NCI-H82 (cell line): Measurements from ENCODE around the gene ACP4.

Experiments used
- DNase-seq: peaks from one replicate; lab custom pipeline; 2025; lab: John Stamatoyannopoulos, UW

The ACP4 gene

GRCh38 chr19:50822661-50823208 is 32.5 kb downstream of the ACP4 start:
- DNase-seq: no peak

- no peak for DNase-seq
Observed at GRCh38 chr19:50823389-50824042, 33.3 kb downstream of the ACP4 start, which contains the start of gene KLK1. KLK1 (minus strand) TSS chr19:50823787; CDS start chr19:50823748, 39 bp downstream.

- DNase-seq: no peak
Observed at GRCh38 chr19:50826492-50827240, 36.5 kb downstream of the ACP4 start.

GRCh38 chr19:50827476-50827875 is 37.3 kb downstream of the ACP4 start:
- no peak for DNase-seq

- DNase-seq: no peak
Observed at GRCh38 chr19:50829801-50830200, 39.6 kb downstream of the ACP4 start.

- no peak for DNase-seq
Observed at GRCh38 chr19:50830266-50831025, 40.2 kb downstream of the ACP4 start.

GRCh38 chr19:50831026-50831396 is 40.8 kb downstream of the ACP4 start:
- DNase-seq: no peak

GRCh38 chr19:50832666-50833065 is 42.5 kb downstream of the ACP4 start:
- no peak for DNase-seq

GRCh38 chr19:50833117-50833801 is 43.0 kb downstream of the ACP4 start, which contains the start of gene KLK15:
KLK15 (minus strand) TSS chr19:50833574; CDS start chr19:50831492, 2,082 bp downstream.
- DNase-seq: no peak

- DNase-seq: no peak
Observed at GRCh38 chr19:50833802-50834167, 43.6 kb downstream of the ACP4 start.

GRCh38 chr19:50835103-50835784 is 45.0 kb downstream of the ACP4 start:
- DNase-seq: peak; percentile 32

- peak; percentile 65 for DNase-seq
Observed at GRCh38 chr19:50835785-50836542, 45.7 kb downstream of the ACP4 start.

GRCh38 chr19:50836543-50837195 is 46.5 kb downstream of the ACP4 start:
- no peak for DNase-seq

- DNase-seq: no peak
Observed at GRCh38 chr19:50837300-50837699, 47.1 kb downstream of the ACP4 start.

- no peak for DNase-seq
Observed at GRCh38 chr19:50838239-50838638, 48.0 kb downstream of the ACP4 start.

GRCh38 chr19:50839712-50840655 is 49.8 kb downstream of the ACP4 start:
- DNase-seq: no peak

- DNase-seq: no peak
Observed at GRCh38 chr19:50842130-50842529, 51.9 kb downstream of the ACP4 start.

GRCh38 chr19:50843205-50843604 is 53.0 kb downstream of the ACP4 start:
- DNase-seq: no peak

- no peak for DNase-seq
Observed at GRCh38 chr19:50843701-50844221, 53.5 kb downstream of the ACP4 start.
